Calu3 (cell line): Measurements from ENCODE around the gene DHCR24. TPM values are rescaled to one million over a fixed set of nuclear protein-coding genes. Genes with fewer than 3 reads are reported as not detected.
A peak's percentile ranks its signal among the peaks of the same experiment; 100 is the strongest.
"Not testable (repeated sequence)": the region's sequence is repeated elsewhere in the genome, so short reads cannot be mapped to it uniquely, and the experiment has no call there.

Experiments
- BruUV-seq: library from RNA; stranded (reverse); fragments of 400-500 nt; replicated peaks from 2 replicates; lab custom pipeline; 2021; lab: Mats Ljungman, UMichigan
- CTCF ChIA-PET: fragments of 300-600 bp; sonication (Branson Sonifier 250); formaldehyde crosslinking; loops from one replicate; lab custom pipeline; 2022; ENCODE audit warnings: antibody characterized with exemption; lab: Charles Lee
- DNase-seq: peaks from one replicate; pipeline ENCODE4 v3.0.0; 2022
- H3K27ac Mint-ChIP-seq: one replicate; pipeline ENCODE4 v1.8.0; 2022; ENCODE audit warnings: mixed read lengths; ENCODE audit not compliant: unreplicated experiment
- H3K27me3 Mint-ChIP-seq: one replicate; pipeline ENCODE4 v1.8.0; 2022; ENCODE audit warnings: mixed read lengths; ENCODE audit not compliant: unreplicated experiment
- H3K36me3 Mint-ChIP-seq: one replicate; pipeline ENCODE4 v1.8.0; 2022; ENCODE audit warnings: mild to moderate bottlenecking, moderate library complexity, mixed read lengths; ENCODE audit not compliant: insufficient read depth, unreplicated experiment
- H3K4me1 Mint-ChIP-seq: one replicate; pipeline ENCODE4 v1.8.0; 2022; ENCODE audit warnings: mild to moderate bottlenecking, low read depth, mixed read lengths; ENCODE audit not compliant: unreplicated experiment
- H3K4me3 Mint-ChIP-seq: one replicate; pipeline ENCODE4 v1.8.0; 2022; ENCODE audit warnings: mild to moderate bottlenecking, low read depth, moderate library complexity, mixed read lengths; ENCODE audit not compliant: unreplicated experiment
- H3K9me3 Mint-ChIP-seq: one replicate; pipeline ENCODE4 v1.8.0; 2022; ENCODE audit warnings: low read depth, mixed read lengths; ENCODE audit not compliant: unreplicated experiment
- intact Hi-C: fragments of 100-400 bp; cut with micrococcal nuclease; formaldehyde crosslinking; loops from one replicate; pipeline ENCODE4 v1.10.0; 2022; ENCODE audit not compliant: unreplicated experiment
- total RNA-seq: library from RNA; stranded (reverse); gene quantifications from 2 replicates; pipeline ENCODE4 v1.2.3, GENCODE V29; 2022
- TF ChIP-seq, protein P1 (sequence below): fragments of 200-600 bp; IDR thresholded peaks from one replicate; pipeline ENCODE4 v1.8.0; 2022; ENCODE audit warnings: antibody characterized with exemption; ENCODE audit not compliant: unreplicated experiment

DHCR24 gene
- total RNA-seq, 1 experiment from 2014 or later: 469 TPM

DNA sequence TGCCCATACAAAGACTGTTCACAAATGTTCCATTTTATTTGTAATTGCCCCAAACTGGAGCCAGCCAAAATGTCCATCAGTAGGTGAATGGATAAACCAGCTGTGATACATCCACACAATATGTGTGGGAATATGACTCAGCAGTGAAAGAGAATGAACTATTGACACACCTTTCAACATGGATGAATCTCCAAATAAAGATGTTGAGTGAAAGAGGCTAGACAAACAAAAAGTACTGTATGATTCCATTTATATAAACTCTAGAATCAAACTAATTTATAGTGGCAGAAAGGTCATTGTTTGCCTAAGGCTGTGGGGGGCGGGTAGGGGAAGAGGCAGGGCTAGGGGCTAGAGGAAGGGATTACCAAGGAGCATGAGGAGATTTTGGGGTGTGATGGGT lies 4.5 kb downstream of the DHCR24 start:
- intact Hi-C loops: no loop called here
- H3K4me3 Mint-ChIP-seq: peak overlapping the region; percentile 85

GRCh38 chr1:54881604-54882003 lies 5.4 kb downstream of the DHCR24 start:
- intact Hi-C loops, H3K4me3 Mint-ChIP-seq, BruUV-seq, H3K27ac Mint-ChIP-seq, DNase-seq, H3K27me3 Mint-ChIP-seq, H3K9me3 Mint-ChIP-seq, CTCF ChIA-PET: not testable (repeated sequence)
- peaks cover 94% of the 10 kb centered on the region for H3K36me3 Mint-ChIP-seq
- peaks cover 66% of the 10 kb centered on the region for H3K4me1 Mint-ChIP-seq

More for the DNA sequence above, 4.5 kb downstream of the DHCR24 start:
- TF ChIP-seq, protein P1, sequence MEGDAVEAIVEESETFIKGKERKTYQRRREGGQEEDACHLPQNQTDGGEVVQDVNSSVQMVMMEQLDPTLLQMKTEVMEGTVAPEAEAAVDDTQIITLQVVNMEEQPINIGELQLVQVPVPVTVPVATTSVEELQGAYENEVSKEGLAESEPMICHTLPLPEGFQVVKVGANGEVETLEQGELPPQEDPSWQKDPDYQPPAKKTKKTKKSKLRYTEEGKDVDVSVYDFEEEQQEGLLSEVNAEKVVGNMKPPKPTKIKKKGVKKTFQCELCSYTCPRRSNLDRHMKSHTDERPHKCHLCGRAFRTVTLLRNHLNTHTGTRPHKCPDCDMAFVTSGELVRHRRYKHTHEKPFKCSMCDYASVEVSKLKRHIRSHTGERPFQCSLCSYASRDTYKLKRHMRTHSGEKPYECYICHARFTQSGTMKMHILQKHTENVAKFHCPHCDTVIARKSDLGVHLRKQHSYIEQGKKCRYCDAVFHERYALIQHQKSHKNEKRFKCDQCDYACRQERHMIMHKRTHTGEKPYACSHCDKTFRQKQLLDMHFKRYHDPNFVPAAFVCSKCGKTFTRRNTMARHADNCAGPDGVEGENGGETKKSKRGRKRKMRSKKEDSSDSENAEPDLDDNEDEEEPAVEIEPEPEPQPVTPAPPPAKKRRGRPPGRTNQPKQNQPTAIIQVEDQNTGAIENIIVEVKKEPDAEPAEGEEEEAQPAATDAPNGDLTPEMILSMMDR: no peak
- peaks cover 94% of the 10 kb centered on the region for H3K36me3 Mint-ChIP-seq
- BruUV-seq: no TSS peak
- CTCF ChIA-PET: no interaction called here
- peaks cover 64% of the 10 kb centered on the region for H3K4me1 Mint-ChIP-seq
- peak overlapping the region; percentile 67 for H3K27ac Mint-ChIP-seq
- H3K9me3 Mint-ChIP-seq: no peaks in the 10 kb centered on the region
- no peak for DNase-seq
- H3K27me3 Mint-ChIP-seq: no peaks in the 10 kb centered on the region

GRCh38 chr1:54879872-54880271 lies 7.1 kb downstream of the DHCR24 start:
- Mint-ChIP-seq H3K4me1 (peaks cover 57% of the 10 kb centered on the region), H3K36me3 (peaks cover 85% of the 10 kb centered on the region), H3K27ac (no peak overlapping the region), H3K4me3 (no peak overlapping the region), H3K27me3 (no peaks in the 10 kb centered on the region), H3K9me3 (no peaks in the 10 kb centered on the region)
- no TSS peak for BruUV-seq
- DNase-seq: no peak
- intact Hi-C loops: no loop called here
- TF ChIP-seq, protein P1: no peak
- CTCF ChIA-PET: interaction anchor here (0.6 kb wide), 1 partner anchor 148 kb away, joined by 4 read pairs; no protein-coding TSS in a partner anchor

DNA sequence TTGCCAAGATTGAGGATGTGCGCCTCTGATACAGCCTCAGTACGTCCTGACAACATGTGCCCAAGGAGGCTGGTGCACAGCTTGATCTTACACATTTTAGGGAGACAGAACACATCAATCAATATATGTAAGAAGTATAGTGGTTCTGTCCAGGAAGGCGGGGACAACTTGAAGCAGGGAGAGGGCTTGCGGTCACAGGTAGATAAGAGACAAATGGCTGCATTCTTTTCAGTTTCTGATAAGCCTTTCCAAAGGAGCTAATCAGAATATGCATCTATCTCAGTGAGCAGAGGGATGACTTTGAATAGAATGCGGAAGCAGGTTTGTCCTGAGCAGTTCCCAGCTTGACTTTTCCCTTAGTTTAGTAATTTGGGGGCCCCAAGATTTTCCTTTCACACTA lies 10.2 kb downstream of the DHCR24 start:
- no peaks in the 10 kb centered on the region for H3K9me3 Mint-ChIP-seq
- peaks cover 69% of the 10 kb centered on the region for H3K36me3 Mint-ChIP-seq
- no peak for DNase-seq
- peaks cover 27% of the 10 kb centered on the region for H3K4me1 Mint-ChIP-seq
- intact Hi-C loops: no loop called here
- no peak overlapping the region for H3K27ac Mint-ChIP-seq
- TF ChIP-seq, protein P1: no peak
- H3K4me3 Mint-ChIP-seq: no peak overlapping the region
- CTCF ChIA-PET: interaction anchor here (1.1 kb wide), 1 partner anchor 69 kb away, joined by 3 read pairs; no protein-coding TSS in a partner anchor
- no peaks in the 10 kb centered on the region for H3K27me3 Mint-ChIP-seq
- no TSS peak for BruUV-seq

GRCh38 chr1:54875000-54875399 lies 12.0 kb downstream of the DHCR24 start:
- CTCF ChIA-PET: no interaction called here
- intact Hi-C loops: no loop called here
- Mint-ChIP-seq H3K4me3 (no peak overlapping the region), H3K4me1 (peaks cover 18% of the 10 kb centered on the region), H3K36me3 (peaks cover 61% of the 10 kb centered on the region), H3K9me3 (no peaks in the 10 kb centered on the region), H3K27ac (no peak overlapping the region), H3K27me3 (no peaks in the 10 kb centered on the region)
- TF ChIP-seq, protein P1: no peak
- no TSS peak for BruUV-seq
- no peak for DNase-seq
